HG03565 (cell line): ENCODE results near the gene FOXS1.

Source experiments
- ATAC-seq: cut with Tn5 transposase; IDR thresholded peaks from one replicate; pipeline ENCODE4 v1.9.1; 2021; ENCODE audit warnings: mild to moderate bottlenecking, moderate library complexity; ENCODE audit not compliant: unreplicated experiment

Gene FOXS1

GRCh38 chr20:31801508-31801907, 43.9 kb downstream of the FOXS1 start:
- no peak for ATAC-seq

- ATAC-seq: no peak
These were observed 48.0 kb downstream of the FOXS1 start for GRCh38 chr20:31797364-31797763.
